OCI-LY7 (cell line): ENCODE results near the gene ANTXR1. TPM values are rescaled to one million over a fixed set of nuclear protein-coding genes. Genes with fewer than 3 reads are reported as not detected.

Experiments
- BruUV-seq: library from RNA; stranded (reverse); fragments of 400-500 nt; replicated peaks from 2 replicates; lab custom pipeline; 2021; lab: Mats Ljungman, UMichigan
- CTCF ChIA-PET: fragments of 300-600 bp; sonication (Branson Sonifier 250); formaldehyde crosslinking; loops from one replicate; lab custom pipeline; 2022; ENCODE audit warnings: antibody characterized with exemption; ENCODE audit not compliant: unreplicated experiment; lab: Charles Lee
- POLR2A ChIA-PET: fragments of 300-600 bp; sonication (Branson Sonifier 250); formaldehyde crosslinking; loops from one replicate; lab custom pipeline; 2022; ENCODE audit warnings: antibody characterized with exemption; lab: Charles Lee
- DNase-seq: peaks from one replicate; pipeline ENCODE4 v3.0.0-alpha.2; 2015; ENCODE audit warnings: low spot score
- H2AFZ ChIP-seq: fragments of 200-600 bp; sonication (generic), shearing (Covaris generic); 2 replicates; pipeline ENCODE4 v1.6.1; 2014; ENCODE audit warnings: mild to moderate bottlenecking, antibody characterized with exemption, low read length, moderate library complexity
- H3K27ac ChIP-seq: fragments of 200-600 bp; sonication (generic); 2 replicates; pipeline ENCODE4 v1.5.1; 2014; ENCODE audit warnings: mixed run types, low read depth, mild to moderate bottlenecking, moderate library complexity, low read length, inconsistent platforms; ENCODE audit not compliant: poor library complexity, severe bottlenecking
- H3K36me3 ChIP-seq: fragments of 200-600 bp; sonication (generic); 2 replicates; pipeline ENCODE4 v1.6.1; 2014; ENCODE audit warnings: mild to moderate bottlenecking, antibody characterized with exemption, low read length, moderate library complexity, mixed read lengths; ENCODE audit not compliant: insufficient read depth
- H3K4me1 ChIP-seq: fragments of 200-600 bp; sonication (generic); 2 replicates; pipeline ENCODE4 v1.5.1; 2014; ENCODE audit warnings: mild to moderate bottlenecking, low read length; ENCODE audit not compliant: insufficient read depth, poor library complexity, severe bottlenecking
- H3K4me2 ChIP-seq: fragments of 200-600 bp; sonication (generic); 2 replicates; pipeline ENCODE4 v1.6.1; 2014; ENCODE audit warnings: mild to moderate bottlenecking, low read length
- H3K4me3 ChIP-seq: fragments of 200-600 bp; sonication (generic); 2 replicates; pipeline ENCODE4 v1.5.1; 2014; ENCODE audit warnings: mild to moderate bottlenecking, low read depth, low read length; ENCODE audit not compliant: poor library complexity, severe bottlenecking
- H3K79me2 ChIP-seq: fragments of 200-600 bp; sonication (generic); 2 replicates; pipeline ENCODE4 v1.6.1; 2016; ENCODE audit warnings: low read depth, mild to moderate bottlenecking, low read length, moderate library complexity, mixed read lengths; ENCODE audit not compliant: insufficient read depth
- H3K9me2 ChIP-seq: fragments of 200-600 bp; sonication (generic); 2 replicates; pipeline ENCODE4 v1.6.1; 2016; ENCODE audit warnings: mild to moderate bottlenecking, low read length, mixed read lengths; ENCODE audit not compliant: insufficient read depth
- H3K9me3 ChIP-seq: fragments of 200-600 bp; sonication (generic); 2 replicates; pipeline ENCODE4 v1.6.1; 2014; ENCODE audit warnings: mild to moderate bottlenecking, mixed run types, low read length, mixed read lengths
- H4K20me1 ChIP-seq: fragments of 200-600 bp; sonication (generic); 2 replicates; pipeline ENCODE4 v1.6.1; 2014; ENCODE audit warnings: mild to moderate bottlenecking, antibody characterized with exemption, low read length, moderate library complexity, mixed read lengths; ENCODE audit not compliant: insufficient read depth
- CTCF ChIP-seq: fragments of 200-600 bp; sonication (generic); conservative IDR thresholded peaks from 2 replicates; pipeline ENCODE4 v1.5.1; 2014; ENCODE audit warnings: mild to moderate bottlenecking, antibody characterized with exemption, low read length, moderate library complexity, mixed read lengths
- EZH2phosphoT487 ChIP-seq: fragments of 200-600 bp; sonication (generic); IDR thresholded peaks from 2 replicates; pipeline ENCODE4 v1.6.1; 2018; ENCODE audit warnings: low read depth, borderline replicate concordance, mild to moderate bottlenecking, mixed run types, antibody characterized with exemption, low read length, moderate library complexity, mixed read lengths
- intact Hi-C: fragments of 100-400 bp; cut with micrococcal nuclease; formaldehyde crosslinking; loops from one replicate; pipeline ENCODE4 v1.10.0; 2022; ENCODE audit not compliant: unreplicated experiment
- total RNA-seq, 2 experiments: library from RNA; depleted of rRNA in 1 of 2; stranded (reverse); fragments of >200 nt in 1 of 2; shearing (Covaris generic) in 1 of 2; gene quantifications; 2 replicates each; pipeline ENCODE4 v1.2.3, GENCODE V29; 2014 to 2022

ANTXR1 gene
- total RNA-seq, 2 experiments from 2014 or later = not detected

- POLR2A ChIA-PET = no interaction called here
- no peaks in the 10 kb centered on the region for H3K36me3 ChIP-seq
- DNase-seq = no peak
- no peak overlapping the region for H3K27ac ChIP-seq
- no peak overlapping the region for H2AFZ ChIP-seq
- H3K4me2 ChIP-seq = no peak overlapping the region
- no peak for TF ChIP-seq CTCF
- TF ChIP-seq EZH2phosphoT487 = no peak
- CTCF ChIA-PET = no interaction called here
- no peaks in the 10 kb centered on the region for H3K9me3 ChIP-seq
- no TSS peak for BruUV-seq
- H4K20me1 ChIP-seq = no peaks in the 10 kb centered on the region
- no peaks in the 10 kb centered on the region for H3K4me1 ChIP-seq
- H3K79me2 ChIP-seq = no peaks in the 10 kb centered on the region
- intact Hi-C loops = no loop called here
- H3K9me2 ChIP-seq = no peaks in the 10 kb centered on the region
- no peak overlapping the region for H3K4me3 ChIP-seq
Measured at GRCh38 chr2:69166812-69167468, 154.0 kb downstream of the ANTXR1 start.

GRCh38 chr2:69167469-69167822, 154.5 kb downstream of the ANTXR1 start:
- Histone ChIP-seq H3K4me1 (no peaks in the 10 kb centered on the region), H4K20me1 (no peaks in the 10 kb centered on the region), H2AFZ (no peak overlapping the region), H3K36me3 (no peaks in the 10 kb centered on the region), H3K9me3 (no peaks in the 10 kb centered on the region), H3K27ac (no peak overlapping the region), H3K79me2 (no peaks in the 10 kb centered on the region), H3K4me3 (no peak overlapping the region), H3K4me2 (no peak overlapping the region), H3K9me2 (no peaks in the 10 kb centered on the region)
- TF ChIP-seq CTCF (no peak), EZH2phosphoT487 (no peak)
- CTCF ChIA-PET = no interaction called here
- DNase-seq = no peak
- POLR2A ChIA-PET = no interaction called here
- no TSS peak for BruUV-seq
- intact Hi-C loops = no loop called here

- H3K4me2 ChIP-seq = no peak overlapping the region
- no peak for DNase-seq
- BruUV-seq = no TSS peak
- H2AFZ ChIP-seq = no peak overlapping the region
- ChIA-PET POLR2A (no interaction called here), CTCF (no interaction called here)
- TF ChIP-seq CTCF = no peak
- TF ChIP-seq EZH2phosphoT487 = no peak
- H4K20me1 ChIP-seq = no peaks in the 10 kb centered on the region
- H3K4me1 ChIP-seq = no peaks in the 10 kb centered on the region
- intact Hi-C loops = no loop called here
- H3K27ac ChIP-seq = no peak overlapping the region
- no peaks in the 10 kb centered on the region for H3K9me2 ChIP-seq
- H3K79me2 ChIP-seq = no peaks in the 10 kb centered on the region
- H3K36me3 ChIP-seq = no peaks in the 10 kb centered on the region
- no peaks in the 10 kb centered on the region for H3K9me3 ChIP-seq
- H3K4me3 ChIP-seq = no peak overlapping the region
Measured at GRCh38 chr2:69168144-69168813, 155.3 kb downstream of the ANTXR1 start.
